ENCODE results near the gene USP8.

- TF ChIP-seq ZFX (IDR thresholded peaks at IDR 0.05): no peak
- no peak for TF ChIP-seq CTCF (conservative IDR thresholded peaks at IDR 0.05)
These were observed 51.9 kb downstream of the USP8 start for GRCh38 chr15:50476143-50476542.
